NCI-H748 (cell line): ENCODE data around the gene CDH12.
"Not testable (repeated sequence)": the region's sequence is repeated elsewhere in the genome, so short reads cannot be mapped to it uniquely, and the experiment has no call there.

Experiments
- DNase-seq: peaks from one replicate; lab custom pipeline; 2025; ENCODE audit not compliant: unreplicated experiment; lab: John Stamatoyannopoulos, UW

CDH12 gene

DNA sequence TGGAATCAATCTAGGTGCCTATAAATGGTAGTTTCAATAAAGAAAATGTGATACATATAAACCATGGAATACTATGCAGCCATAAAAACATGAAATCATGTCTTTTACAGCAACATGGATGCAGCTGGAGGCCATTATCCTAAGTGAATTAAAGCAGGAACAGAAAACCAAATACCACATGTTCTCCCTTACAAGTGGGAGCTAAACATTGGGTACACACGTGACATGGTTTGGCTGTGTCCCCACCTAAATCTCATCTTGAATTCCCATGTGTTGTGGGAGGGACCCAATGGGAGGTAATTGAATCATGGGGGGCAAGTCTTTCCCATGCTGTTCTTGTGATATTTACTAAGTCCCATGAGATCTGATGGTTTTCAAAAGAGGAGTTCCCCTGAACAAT is 78.9 kb downstream of the CDH12 start:
- DNase-seq = not testable (repeated sequence)

DNA sequence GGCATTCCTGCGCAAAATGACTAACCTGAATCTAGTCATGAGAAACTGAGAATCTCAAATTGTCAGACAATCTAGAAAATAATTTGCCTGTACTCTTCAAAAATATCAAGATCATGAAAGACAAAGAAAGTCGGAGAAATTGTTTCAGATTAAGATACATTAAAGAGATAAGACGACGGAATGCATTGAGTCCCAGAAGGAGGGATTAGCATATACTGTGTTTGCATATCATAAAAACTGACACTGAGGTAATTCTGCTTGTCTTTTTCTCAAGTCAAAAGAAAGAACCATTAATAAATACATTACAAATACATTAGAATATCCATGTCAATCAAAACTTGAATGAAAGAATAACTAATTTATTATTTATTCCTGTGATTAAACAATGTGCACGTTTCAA is 88.4 kb downstream of the CDH12 start:
- DNase-seq = no peak

DNA sequence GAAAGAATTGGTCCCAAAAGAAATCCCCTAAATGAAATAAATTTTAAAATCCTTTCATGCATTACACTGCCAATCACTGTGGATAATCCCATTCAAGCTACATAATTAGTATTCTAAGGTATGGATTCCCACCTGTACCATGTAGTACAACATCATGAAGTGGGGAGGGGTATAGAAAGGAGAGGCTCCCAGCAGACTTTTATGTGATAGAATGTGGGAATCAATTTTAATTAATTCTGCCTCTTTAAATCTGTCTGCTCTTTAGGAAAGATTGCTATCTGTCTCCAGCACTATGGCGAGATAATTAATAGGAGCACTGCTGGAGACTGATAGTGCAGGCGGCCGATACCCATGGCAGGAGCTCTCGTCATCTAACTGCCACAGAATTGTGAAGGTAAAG is 95.4 kb downstream of the CDH12 start:
- no peak for DNase-seq

DNA sequence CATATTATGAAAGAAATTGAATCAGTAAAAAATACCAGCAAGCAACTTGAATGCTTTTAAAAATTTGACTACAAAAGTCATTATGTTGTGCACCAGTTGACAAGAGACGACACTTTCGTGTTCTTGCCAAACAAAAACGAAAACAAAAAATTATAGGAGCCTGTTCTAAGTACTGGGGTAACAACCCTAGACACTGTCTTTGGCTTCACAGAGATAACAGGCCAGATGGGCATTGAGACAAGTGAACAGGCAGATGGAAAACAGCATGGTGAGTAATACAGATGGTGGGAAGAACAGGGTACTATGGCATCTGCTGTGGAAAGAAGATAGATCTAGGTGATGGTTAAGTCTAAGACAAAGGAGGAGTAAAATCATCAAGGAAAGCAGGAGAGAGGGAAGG is 99.0 kb downstream of the CDH12 start:
- DNase-seq = no peak

DNA sequence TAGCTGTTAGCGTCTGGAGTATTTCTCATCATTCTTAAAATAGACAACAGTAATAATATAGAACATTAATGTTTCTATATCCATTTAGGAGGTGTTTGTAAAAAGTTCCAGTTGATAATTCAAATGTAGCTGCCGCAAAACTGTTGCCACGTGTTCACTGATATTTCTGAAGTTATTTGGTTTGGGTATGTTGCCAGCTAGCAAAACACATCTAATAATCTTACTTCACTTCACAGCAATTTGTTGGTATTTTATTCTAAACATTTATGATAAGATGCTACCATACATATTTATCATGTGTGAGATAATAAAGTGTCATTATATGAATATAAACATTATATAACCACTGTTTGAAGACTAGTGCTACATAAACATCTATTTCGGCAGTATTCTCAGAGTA is 101.6 kb downstream of the CDH12 start:
- DNase-seq = no peak

DNA sequence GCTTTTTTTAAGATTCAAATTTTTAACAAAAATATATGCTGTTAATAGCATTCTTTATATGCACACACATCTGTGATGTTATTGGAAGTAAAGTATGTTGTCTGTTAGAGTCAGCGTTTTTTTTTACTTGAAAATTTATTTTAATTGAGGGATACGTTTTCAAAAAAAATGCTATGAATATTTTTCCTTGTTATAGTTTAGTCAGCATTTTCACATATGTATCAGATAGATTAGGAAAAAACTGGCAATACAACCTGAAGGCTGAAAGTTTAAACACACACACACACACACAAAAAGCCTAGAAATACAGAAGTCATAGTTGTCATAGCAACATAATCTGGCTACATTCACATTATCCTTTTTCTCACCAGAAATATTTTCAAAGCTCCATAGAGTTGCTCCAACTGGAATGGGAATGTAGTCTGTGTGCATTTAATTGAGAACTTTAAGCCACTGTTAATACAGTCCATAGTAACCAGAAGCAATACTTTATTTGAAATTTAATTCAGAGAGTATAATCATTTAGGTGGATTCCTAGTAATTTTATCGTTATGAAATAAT is 116.6 kb downstream of the CDH12 start:
- DNase-seq = no peak

GRCh38 chr5:22734907-22735306 is 118.2 kb downstream of the CDH12 start:
- no peak for DNase-seq

GRCh38 chr5:22728610-22729009 is 124.5 kb downstream of the CDH12 start:
- no peak for DNase-seq

DNA sequence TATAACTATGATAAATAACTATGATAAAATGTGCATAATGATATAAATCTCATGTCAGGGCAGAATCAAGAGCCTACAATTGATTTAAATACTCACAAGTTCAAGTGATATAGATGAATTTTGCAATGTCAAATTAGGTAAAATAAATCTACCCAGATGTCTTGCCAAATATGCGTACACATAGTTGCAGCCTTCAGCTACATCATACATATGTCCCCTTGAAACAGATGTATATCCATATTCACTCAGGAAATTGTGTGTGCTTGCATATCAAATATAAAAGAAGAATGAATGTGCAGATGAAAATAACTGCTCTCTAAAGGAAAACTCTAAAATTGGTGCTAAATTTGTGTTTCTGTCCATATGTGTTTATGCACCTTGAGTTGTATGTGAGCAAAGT is 130.7 kb downstream of the CDH12 start:
- no peak for DNase-seq

- DNase-seq = no peak
Measured at GRCh38 chr5:22722056-22722455, 131.1 kb downstream of the CDH12 start.

GRCh38 chr5:22719842-22720241 is 133.3 kb downstream of the CDH12 start:
- no peak for DNase-seq

DNA sequence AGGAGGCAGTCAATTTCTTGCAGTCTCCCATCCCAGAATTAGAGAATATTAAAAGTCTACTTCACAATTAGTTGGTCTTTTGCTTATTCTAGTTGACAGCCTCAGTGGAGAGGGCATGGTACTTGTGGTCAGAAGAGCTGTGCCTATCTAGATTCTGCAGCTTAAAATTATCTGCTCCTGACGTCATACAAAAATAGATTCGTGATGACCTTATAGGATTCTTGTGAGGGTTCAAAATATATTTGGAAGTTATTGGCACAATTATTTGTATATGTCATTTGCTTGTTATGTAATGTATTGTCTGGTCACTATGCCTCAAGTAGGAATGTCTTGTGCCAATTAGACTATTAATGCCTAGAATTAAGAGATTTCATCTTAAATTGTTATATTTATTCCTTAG is 142.5 kb downstream of the CDH12 start:
- no peak for DNase-seq

DNA sequence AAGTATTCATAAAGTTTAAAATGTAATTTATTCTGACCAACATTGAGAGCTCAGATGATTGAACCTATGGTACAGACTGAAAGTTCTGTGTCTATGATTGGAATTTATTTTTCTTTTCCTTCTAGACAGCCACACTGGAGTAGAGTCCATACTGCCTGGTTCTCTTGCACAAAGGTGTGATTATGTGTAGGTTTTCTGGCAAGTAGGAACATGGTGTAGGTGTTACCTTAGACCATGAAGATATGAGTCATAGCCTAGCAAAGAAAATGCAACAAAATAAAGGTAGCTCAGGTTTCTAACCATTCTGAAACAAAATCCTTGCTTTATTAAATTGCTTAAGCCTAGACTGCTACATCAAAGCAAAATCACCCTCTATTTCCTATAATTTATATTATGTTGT is 143.4 kb downstream of the CDH12 start:
- no peak for DNase-seq

GRCh38 chr5:22708770-22709328 is 144.3 kb downstream of the CDH12 start:
- no peak for DNase-seq

DNA sequence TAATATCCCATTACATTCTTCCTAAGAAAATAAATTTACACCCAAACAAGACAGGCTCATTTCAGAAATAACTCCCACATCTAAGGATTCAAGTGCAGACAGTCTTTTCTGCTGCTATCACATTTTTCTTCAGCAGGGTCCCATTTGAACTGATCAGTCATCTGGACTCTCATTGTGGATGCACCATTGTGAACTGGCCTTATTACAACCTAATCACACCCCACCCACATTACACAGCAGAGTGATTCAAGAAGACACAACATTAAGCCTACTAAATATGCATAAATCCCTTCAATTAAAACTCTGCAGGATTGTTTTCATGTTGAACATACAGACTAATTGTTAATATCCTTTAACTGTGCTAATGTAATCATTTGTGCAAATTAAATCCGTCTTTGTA is 146.2 kb downstream of the CDH12 start:
- no peak for DNase-seq

GRCh38 chr5:22699319-22699718 is 153.8 kb downstream of the CDH12 start:
- DNase-seq = no peak

DNA sequence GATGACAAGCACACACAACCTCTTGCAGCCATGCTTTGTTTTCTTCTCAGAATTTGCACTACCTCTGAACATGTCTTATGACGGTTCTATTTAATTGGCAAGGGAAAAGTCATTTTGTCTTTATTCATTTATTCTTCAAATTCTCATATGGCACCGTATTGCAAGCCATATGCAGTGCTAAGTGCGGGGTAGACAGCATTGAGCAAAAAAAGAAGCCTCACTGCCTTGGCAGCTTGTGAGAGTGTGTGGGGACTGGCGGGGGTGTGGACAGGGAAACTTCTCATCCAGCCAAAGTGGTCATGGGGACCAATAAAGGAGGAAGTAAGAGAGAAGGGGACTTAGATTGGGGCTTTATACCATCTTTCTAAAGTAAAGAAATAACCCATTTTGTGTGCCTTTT is 160.0 kb downstream of the CDH12 start:
- DNase-seq = no peak

- DNase-seq = peak; percentile 54
Measured at GRCh38 chr5:22683050-22683449, 170.1 kb downstream of the CDH12 start.

GRCh38 chr5:22678886-22679285 is 174.3 kb downstream of the CDH12 start:
- DNase-seq = no peak

DNA sequence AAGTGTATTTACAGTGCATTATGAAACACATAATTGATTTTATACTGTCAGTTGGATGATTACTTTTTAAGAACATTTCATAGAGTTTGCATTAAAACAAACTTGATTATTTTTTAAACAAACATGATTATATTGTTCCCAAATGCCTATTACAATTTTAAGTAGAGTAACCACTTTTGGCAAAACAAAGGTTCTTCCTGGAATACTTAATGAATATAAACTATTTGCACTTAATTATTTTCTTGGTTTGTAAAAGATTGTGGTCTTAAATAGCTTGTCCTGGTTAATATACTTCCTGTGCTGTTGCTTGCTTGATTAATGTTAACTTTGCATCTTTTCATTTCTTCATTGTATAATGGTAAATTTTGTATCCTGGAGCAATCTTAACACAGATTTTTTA is 180.0 kb downstream of the CDH12 start:
- DNase-seq = no peak

DNA sequence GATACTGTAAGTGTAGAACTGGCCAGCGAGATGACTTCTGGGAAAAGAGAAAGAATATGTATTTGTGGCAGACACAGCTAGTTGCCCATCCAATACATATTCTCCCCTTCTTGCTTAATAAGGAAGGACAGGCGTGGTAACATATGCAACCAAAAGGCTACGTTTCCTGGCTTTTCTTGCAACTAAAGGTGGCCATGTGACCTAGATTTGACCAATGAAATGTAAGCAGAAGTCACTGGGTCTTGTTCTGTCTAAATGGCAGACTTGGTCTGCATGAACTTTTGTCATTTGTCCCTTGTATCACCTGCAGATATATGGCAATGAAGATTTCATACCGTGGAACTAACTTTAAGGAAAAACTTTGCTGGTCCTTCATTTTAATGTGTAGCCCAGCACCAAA is 183.8 kb downstream of the CDH12 start:
- DNase-seq = no peak

- DNase-seq = no peak
Measured at GRCh38 chr5:22665801-22666200, 187.3 kb downstream of the CDH12 start.

DNA sequence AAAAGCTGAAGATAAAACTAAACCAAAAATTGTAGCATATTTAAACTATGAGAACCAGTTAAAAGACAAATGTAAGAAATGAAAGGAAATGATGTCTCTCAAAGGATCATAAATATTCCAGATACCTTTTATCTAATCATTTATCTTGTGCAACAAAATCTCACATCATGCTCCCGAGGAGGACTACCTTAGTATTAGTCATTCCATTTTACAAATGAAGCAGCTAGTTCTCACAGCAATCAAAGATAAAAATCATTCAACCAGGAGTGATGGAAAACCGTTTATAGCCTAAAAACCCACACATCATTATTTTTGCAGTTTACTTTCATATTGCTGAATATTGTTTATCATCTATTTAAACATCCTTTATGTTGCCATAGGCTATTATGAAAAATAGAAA is 190.0 kb downstream of the CDH12 start:
- DNase-seq = no peak
